Measurements from ENCODE around the gene NOP16. TPM values are rescaled to one million over a fixed set of nuclear protein-coding genes. Genes with fewer than 3 reads are reported as not detected.

Gene NOP16
- polyA plus RNA-seq, 2 of the 4 experiments (the other 2 are of a cell fraction) = 90.7 to 127 TPM

DNA sequence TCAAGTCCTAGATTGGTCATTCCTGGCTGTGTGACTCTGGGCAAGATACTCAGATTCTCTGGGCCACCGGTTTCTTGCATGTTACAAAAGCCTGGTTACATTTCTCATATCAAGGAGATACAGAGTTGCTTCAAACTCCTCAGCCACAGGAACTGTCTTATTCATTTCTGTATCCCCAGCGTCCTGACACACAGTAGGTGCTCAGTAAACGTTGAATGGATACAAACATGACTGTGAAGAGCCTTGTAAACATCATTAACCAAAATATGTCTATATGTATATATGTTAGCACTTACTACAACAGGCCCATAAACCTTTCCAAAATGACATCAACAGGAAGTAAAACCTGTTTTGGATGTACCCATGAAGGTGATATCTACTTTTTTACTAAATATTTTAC is 26.3 kb upstream of the NOP16 start:
- Histone ChIP-seq H3K4me3 (no peak overlapping the region), H3K4me2 (no peak overlapping the region; the same call in 2 of the 3 replicates), H3K4me1 (peaks cover 24% of the 10 kb centered on the region), H3K27ac (no peak overlapping the region), H3K9me3 (no peaks in the 10 kb centered on the region)
- ChIA-PET POLR2A (no interaction called here), CTCF (interaction anchor here (1.6 to 2.6 kb wide), 2 partner anchors 27 to 163 kb away, joined by 3 to 15 read pairs; no protein-coding TSS in a partner anchor)
- ATAC-seq = no peak
- TF ChIP-seq CHD4 (IDR thresholded peaks at IDR 0.05; ENCODE audit: borderline replicate concordance) (no peak), HDAC2 (IDR thresholded peaks at IDR 0.05) (no peak), ESRRA (IDR thresholded peaks at IDR 0.05; ENCODE audit: borderline replicate concordance, low read length) (no peak), EP300 (IDR thresholded peaks at IDR 0.05) (no peak), POLR2AphosphoS2 (conservative IDR thresholded peaks at IDR 0.05; ENCODE audit: low read length) (no peak)
- 51% methylated on average over 3 of the region's 3 CpGs for WGBS (ENCODE audit: missing lambda C conversion rate)
- no peak for FAIRE-seq
- no peak for DNase-seq (ENCODE audit: low read depth in 1 of 2, low spot score in 1 of 2)

DNA sequence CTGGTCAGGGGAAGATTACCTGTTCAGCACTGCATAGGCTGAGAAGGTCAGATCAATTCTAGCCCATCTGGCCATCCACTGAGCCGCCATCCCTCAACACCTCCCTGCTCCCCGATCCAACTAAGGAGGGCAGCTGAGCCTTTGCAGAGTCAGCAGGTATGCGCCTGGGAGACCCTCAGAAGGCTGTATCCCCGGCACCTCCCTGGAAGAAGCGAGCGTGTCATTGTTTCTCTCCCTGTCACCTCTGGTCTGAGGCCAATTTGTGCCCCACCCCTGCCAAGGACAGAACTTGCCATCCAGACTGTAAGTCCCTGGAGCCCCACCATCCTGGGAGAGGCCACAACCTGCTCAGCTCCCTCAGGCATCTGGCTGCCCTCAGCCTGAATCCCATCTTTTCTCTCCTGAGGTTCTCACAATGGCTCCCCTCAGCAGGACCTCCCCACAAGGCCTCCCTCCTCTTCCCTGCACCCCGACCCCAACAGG is 25.4 kb upstream of the NOP16 start:
- Histone ChIP-seq H3K4me2 (no peak overlapping the region), H3K4me3 (no peak overlapping the region), H3K9me3 (no peaks in the 10 kb centered on the region), H3K27ac (no peak overlapping the region), H3K4me1 (peaks cover 24% of the 10 kb centered on the region)
- 93% methylated on average over 7 of the region's 7 CpGs for WGBS (ENCODE audit: missing lambda C conversion rate)
- FAIRE-seq = no peak
- CTCF ChIA-PET = interaction anchor here (0.7 to 1.6 kb wide), 3 partner anchors 17 to 164 kb away, joined by 3 to 5 read pairs (median 3); partner anchors contain the start of gene FAF2
- POLR2A ChIA-PET = no interaction called here
- TF ChIP-seq MAFK (IDR thresholded peaks at IDR 0.05; ENCODE audit: partially characterized antibody) (peak; percentile 23), TP53 (CRISPR knock-in tag; IDR thresholded peaks at IDR 0.05) (no peak), ESRRA (IDR thresholded peaks at IDR 0.05; ENCODE audit: borderline replicate concordance, low read length) (no peak), RARB (CRISPR knock-in tag; IDR thresholded peaks at IDR 0.05) (no peak), GATA3 (IDR thresholded peaks at IDR 0.05; ENCODE audit: borderline replicate concordance) (no peak), JUN (IDR thresholded peaks at IDR 0.05) (no peak)
- no peak for ATAC-seq
- no peak for DNase-seq (ENCODE audit: low read depth in 1 of 2, low spot score in 1 of 2)

DNA sequence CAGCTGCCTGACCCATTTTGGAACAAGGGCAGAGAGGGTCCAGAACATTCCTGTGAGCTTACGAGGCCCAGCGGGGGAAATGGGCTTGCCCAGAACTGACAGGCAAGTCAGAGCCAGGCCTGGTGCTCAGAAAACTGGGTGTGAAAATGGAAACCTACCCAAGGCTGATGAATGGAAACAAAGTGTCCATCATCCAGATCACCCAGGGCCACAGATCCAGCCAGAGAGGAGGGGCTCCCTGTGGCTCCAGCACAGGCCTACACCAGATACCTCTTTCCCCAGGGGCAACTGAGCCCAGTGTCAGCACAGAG is 24.8 kb upstream of the NOP16 start:
- CTCF ChIA-PET = interaction anchor here (0.7 to 1.6 kb wide), 3 partner anchors 16 to 165 kb away, joined by 3 to 5 read pairs (median 3); partner anchors contain the start of gene FAF2

DNA sequence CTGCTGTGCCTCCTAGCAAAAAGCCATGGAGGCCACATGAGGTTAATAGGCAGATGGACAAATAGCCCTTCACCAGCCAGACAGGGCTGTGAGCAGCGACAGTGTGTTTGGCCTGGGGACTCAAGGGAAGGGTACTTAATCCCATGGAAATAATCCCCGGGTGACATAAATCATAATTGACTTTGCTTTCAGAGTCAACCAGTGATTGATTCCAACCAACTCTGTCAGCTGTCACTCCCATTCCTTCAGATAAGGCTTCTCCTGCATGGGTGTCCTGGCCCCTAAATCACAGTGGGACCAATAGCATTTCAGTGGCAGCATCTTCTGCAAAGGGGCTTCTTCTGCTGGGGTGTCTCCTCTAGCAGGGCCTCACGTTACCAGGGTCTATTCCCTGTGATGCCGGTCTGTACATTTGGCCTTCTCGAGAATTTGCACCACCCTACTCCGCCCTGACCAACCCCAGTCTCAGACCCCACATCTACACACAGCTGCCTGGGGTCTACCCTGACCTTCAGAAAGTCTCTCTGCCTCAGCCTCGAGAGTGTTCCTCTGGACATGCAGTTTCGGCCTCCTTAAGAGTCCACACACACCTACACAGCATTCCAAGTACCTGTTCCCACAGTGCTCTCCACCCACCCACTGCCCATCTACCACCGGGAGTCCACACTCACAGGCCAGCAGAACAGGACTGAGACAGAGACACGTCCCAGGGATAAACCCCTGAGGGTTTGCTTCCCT is 24.3 kb upstream of the NOP16 start:
- H3K4me2 ChIP-seq = no peak overlapping the region
- TF ChIP-seq PHF8 (IDR thresholded peaks at IDR 0.05; ENCODE audit: borderline replicate concordance, low read depth) = no peak
- TF ChIP-seq SMC3 (IDR thresholded peaks at IDR 0.05) = no peak
- no peak for TF ChIP-seq SREBF2 (IDR thresholded peaks at IDR 0.05)
- TF ChIP-seq CBX2 (IDR thresholded peaks at IDR 0.05; ENCODE audit: borderline replicate concordance, low read depth) = no peak
- no peak overlapping the region for H3K4me3 ChIP-seq
- ChIA-PET POLR2A (no interaction called here), CTCF (interaction anchor here (0.7 to 1.6 kb wide), 4 partner anchors 13 to 165 kb away, joined by 3 to 5 read pairs (median 3); partner anchors contain the start of gene FAF2)
- no peaks in the 10 kb centered on the region for H3K9me3 ChIP-seq
- no peak for DNase-seq (ENCODE audit: low read depth in 1 of 2, low spot score in 1 of 2)
- H3K27ac ChIP-seq = no peak overlapping the region
- ATAC-seq = no peak
- no peak for FAIRE-seq
- H3K4me1 ChIP-seq = peaks cover 24% of the 10 kb centered on the region
- WGBS (ENCODE audit: missing lambda C conversion rate) = 80% methylated on average over 10 of the region's 10 CpGs

More for the DNA sequence above, 24.8 kb upstream of the NOP16 start:
- Histone ChIP-seq H3K9me3 (no peaks in the 10 kb centered on the region), H3K4me2 (no peak overlapping the region), H3K27ac (no peak overlapping the region), H3K4me3 (no peak overlapping the region), H3K4me1 (peaks cover 24% of the 10 kb centered on the region)
- DNase-seq (ENCODE audit: low read depth in 1 of 2, low spot score in 1 of 2) (no peak), ATAC-seq (no peak), FAIRE-seq (no peak)
- POLR2A ChIA-PET = no interaction called here
- TF ChIP-seq RNF2 (IDR thresholded peaks at IDR 0.05; ENCODE audit: borderline replicate concordance, low read depth) (no peak), FOXS1 (CRISPR knock-in tag; IDR thresholded peaks at IDR 0.05) (no peak), NR3C1 (IDR thresholded peaks at IDR 0.05) (no peak), EHF (CRISPR knock-in tag; IDR thresholded peaks at IDR 0.05) (no peak), HOXB5 (CRISPR knock-in tag; IDR thresholded peaks at IDR 0.05) (no peak), HOXA7 (CRISPR knock-in tag; IDR thresholded peaks at IDR 0.05) (no peak)
- 94% methylated on average over 2 of the region's 2 CpGs for WGBS (ENCODE audit: missing lambda C conversion rate)
